ENCODE data around the gene SCGB1A1.

DNA sequence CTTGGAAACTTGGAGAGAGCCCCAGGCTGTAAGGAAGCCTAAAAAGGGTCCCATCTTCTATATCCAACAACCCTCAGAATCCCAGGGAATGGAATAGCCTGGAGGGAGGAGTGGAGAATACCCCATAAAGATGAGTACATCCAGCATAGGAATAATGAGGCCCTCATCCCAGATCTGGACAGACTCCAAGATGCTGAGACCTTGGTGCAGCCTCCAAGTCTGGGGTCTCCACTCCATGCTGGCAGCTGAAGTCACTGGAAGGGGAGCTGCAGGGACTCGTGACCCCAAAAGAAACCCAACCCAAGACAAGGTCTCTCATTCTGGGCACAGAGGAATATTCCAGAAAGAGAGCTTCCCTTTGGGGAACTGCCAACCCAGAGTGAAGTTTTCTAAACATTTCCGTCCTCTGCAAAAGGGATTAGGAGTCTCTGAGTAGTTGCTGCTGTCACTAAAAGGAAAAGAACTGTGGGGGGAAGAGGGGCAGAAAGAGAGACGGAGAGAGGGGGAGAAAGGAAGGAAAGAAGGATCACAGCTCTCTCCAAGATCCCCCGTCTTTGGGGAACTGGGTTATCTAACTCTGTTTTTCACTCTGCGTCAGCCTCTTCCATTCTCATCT is 589 bp downstream of the SCGB1A1 start:
- TF ChIP-seq EP300 (IDR thresholded peaks at IDR 0.05; ENCODE audit: borderline replicate concordance in 1 of 2, low read depth in 1 of 2, low read length in 1 of 2) (no peak), POLR2AphosphoS5 (IDR thresholded peaks at IDR 0.05; ENCODE audit: low read depth, low read length) (no peak), NFIC (IDR thresholded peaks at IDR 0.05; ENCODE audit: borderline replicate concordance) (no peak), CTCF (IDR thresholded peaks at IDR 0.05) (no peak), MAX (IDR thresholded peaks at IDR 0.05; ENCODE audit: low read depth) (no peak), FOXM1 (IDR thresholded peaks at IDR 0.05; ENCODE audit: low read depth) (no peak)

Data from SK-N-SH (cell line).